ENCODE data around the gene NR5A1. TPM values are rescaled to one million over a fixed set of nuclear protein-coding genes. Genes with fewer than 3 reads are reported as not detected.
A peak's percentile ranks its signal among the peaks of the same experiment; 100 is the strongest.

Gene NR5A1
- polyA plus RNA-seq, 1 donor from 2014 or later = not detected

DNA sequence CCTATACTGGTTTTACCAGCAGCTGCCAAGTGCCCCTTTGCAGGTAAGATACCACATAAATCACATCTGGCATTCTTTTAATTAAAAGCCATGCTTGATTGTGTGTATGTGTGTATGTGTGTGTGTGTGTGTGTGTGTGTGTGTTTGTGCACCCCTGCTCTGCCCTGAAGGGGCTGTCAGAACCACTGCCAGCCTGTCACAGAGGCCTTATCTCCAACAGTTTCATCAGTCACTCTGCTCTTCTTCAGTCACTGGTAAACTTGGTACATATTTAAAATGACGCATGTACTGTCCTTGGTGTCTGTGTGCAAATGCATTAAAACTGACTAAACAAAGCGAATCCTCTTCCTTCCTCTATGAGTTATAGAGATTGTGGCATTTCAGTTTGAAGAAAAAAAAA is 19.0 kb upstream of the NR5A1 start:
- Mint-ChIP-seq H3K4me1 (no peaks in the 10 kb centered on the region), H3K4me3 (no peak overlapping the region), H3K9me3 (no peaks in the 10 kb centered on the region), H3K36me3 (no peaks in the 10 kb centered on the region), H3K27ac (no peak overlapping the region), H3K27me3 (no peaks in the 10 kb centered on the region)

DNA sequence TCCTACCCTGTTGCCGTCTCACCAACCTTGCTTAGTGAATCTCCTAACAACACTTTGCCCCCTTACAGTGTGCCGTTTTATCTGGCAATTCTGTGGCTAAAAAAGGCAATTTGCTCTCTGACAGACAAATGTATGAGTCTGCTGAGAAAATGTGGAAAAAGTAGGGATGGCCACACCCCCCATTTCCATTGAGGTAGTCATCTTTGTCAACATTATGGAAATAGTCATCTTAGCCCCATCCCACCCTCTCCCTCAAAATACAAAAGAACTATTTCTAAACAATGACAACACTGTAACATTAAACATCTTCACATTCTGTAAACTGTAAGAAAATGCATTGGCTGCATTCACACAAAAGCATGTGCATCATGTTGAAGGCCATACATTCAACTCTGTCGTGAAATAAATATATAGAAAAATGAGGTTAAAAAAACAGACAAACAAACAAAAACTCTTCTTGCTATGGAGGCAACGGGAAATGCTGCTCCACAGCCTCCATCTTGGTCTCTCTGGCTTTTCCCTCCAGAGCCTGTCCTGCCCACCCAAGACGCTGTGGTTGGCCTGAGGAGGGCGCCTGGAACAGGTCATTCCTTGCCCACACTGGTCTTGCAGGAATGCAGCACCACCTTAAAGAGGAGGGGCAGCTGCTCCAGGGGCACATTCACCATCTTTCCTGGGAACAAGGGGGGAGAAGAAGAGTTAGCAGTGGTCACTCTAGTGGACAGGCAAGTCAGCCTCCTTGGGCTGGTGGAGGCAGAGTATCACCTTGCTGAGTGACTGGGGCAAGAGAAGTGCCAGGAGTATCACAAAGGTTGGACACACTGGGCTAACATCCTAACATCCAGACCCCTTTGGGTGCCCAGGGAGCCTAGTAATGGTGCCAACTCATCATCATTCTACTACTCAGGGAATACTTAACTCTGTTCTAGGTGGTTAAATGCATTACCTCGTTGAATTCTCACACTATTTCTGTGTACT is 15.2 kb upstream of the NR5A1 start:
- H3K9me3 Mint-ChIP-seq = no peaks in the 10 kb centered on the region
- no peaks in the 10 kb centered on the region for H3K4me1 Mint-ChIP-seq
- no peak overlapping the region for H3K27ac Mint-ChIP-seq
- H3K36me3 Mint-ChIP-seq = no peaks in the 10 kb centered on the region
- no peak overlapping the region for H3K4me3 Mint-ChIP-seq
- no peaks in the 10 kb centered on the region for H3K27me3 Mint-ChIP-seq

DNA sequence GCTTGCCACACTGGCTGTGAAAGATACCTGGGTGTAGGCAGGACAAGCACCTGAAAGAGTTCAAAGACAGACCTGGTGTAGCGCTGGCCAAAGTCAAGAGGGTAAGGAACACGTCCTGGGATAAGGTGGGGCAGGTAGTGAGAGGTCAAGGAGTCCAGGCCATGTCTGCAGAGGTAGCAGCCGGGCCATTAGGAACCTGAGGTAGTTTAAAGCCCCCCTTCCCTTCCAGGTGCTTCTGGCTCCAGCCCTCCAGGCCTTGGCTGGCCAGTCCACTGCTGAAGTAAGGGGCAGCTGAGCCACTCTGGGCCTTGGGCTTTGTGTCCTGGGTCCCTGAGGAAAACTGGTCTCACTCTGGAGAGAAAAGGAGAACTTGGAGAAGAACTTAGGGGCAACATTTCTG is 13.9 kb upstream of the NR5A1 start:
- H3K9me3 Mint-ChIP-seq = no peaks in the 10 kb centered on the region
- H3K4me3 Mint-ChIP-seq = no peak overlapping the region
- H3K4me1 Mint-ChIP-seq = no peaks in the 10 kb centered on the region
- no peak overlapping the region for H3K27ac Mint-ChIP-seq
- H3K36me3 Mint-ChIP-seq = no peaks in the 10 kb centered on the region
- no peaks in the 10 kb centered on the region for H3K27me3 Mint-ChIP-seq

DNA sequence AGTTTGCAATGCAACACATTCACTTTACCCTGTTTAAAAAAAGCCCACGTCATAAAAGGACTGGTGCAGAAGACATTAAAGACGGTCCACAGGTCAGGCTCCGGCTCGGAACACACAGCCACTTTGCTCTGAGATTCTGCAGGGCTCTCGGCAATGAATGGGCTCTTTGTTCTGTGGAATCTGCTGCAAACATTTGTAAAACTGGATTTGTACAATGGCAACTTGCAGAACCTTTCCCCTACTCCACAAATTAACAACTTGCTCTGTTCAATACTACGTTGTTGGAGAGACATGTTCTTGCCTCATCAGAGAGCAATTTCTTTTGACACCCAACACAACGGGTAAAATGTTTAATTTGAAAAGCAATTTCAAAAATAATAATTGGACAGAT is 13.0 kb upstream of the NR5A1 start:
- Mint-ChIP-seq H3K36me3 (no peaks in the 10 kb centered on the region), H3K27me3 (no peaks in the 10 kb centered on the region), H3K27ac (no peak overlapping the region), H3K9me3 (no peaks in the 10 kb centered on the region), H3K4me3 (no peak overlapping the region), H3K4me1 (no peaks in the 10 kb centered on the region)

DNA sequence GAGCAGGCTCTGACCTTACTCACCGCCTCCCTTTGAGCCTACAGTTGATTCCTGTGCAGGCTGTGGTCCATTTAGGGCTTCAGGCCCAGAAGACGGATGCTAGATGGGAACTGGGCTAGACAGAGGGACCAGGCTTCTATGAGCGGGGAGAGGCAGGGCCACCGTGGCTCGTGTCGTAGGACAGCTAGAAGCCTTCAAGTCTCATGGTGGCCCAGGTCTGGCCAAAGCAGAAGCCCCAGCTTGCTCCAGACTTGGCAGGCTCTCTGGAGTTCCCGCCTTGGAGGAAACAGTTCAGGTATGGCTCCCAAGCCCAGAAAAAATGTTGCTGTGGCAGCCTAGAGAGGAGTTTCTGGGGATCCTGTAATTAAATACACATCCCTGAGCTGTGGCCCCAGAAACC is 10.9 kb upstream of the NR5A1 start:
- H3K27ac Mint-ChIP-seq = peak overlapping the region in 1 of 3 donors; percentile 41
- no peaks in the 10 kb centered on the region for H3K36me3 Mint-ChIP-seq
- peaks cover under 1% of the 10 kb centered on the region for H3K27me3 Mint-ChIP-seq
- no peak overlapping the region for H3K4me3 Mint-ChIP-seq
- no peaks in the 10 kb centered on the region for H3K4me1 Mint-ChIP-seq
- no peaks in the 10 kb centered on the region for H3K9me3 Mint-ChIP-seq

DNA sequence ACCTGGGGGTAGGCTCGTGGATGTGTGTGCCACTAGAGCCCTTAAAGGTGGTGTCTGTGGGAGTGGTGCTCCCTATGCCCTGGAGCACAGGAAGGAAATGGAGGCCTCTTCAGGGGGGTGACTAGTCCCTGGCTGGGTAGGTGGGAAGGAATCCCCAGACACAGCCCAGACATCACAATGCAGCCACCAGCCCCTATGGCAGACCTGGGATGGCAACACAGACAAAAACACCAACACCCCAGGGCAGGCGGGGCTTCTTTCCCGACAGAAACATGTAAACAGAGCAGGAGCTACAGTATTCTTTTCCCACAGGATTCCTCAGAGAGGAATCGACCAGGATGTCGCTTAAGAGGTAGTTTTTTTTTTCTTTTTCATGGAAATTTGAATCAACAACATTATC is 10.4 kb upstream of the NR5A1 start:
- Mint-ChIP-seq H3K27me3 (peaks cover 3% of the 10 kb centered on the region), H3K36me3 (no peaks in the 10 kb centered on the region), H3K4me3 (no peak overlapping the region), H3K27ac (peak overlapping the region in 1 of 3 donors; percentile 41), H3K4me1 (no peaks in the 10 kb centered on the region), H3K9me3 (no peaks in the 10 kb centered on the region)

DNA sequence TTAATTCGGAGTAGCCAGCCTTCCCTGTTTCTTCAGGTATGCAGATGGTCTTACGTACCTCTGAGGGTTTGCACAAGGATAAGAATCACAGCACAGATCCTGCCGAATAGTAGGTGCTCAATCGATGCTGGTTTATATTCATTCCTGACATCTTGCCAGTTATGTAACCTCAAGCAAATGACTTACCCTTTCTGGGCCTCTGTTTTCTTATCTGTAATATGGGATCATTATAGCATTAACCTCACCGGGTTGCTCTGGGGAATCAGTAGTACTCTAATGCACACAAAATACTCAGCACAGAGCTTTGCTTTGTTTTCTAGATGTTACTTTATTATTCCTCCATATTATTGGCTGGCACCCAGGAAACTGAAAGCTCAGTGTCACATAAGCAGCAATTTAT is 7.7 kb upstream of the NR5A1 start:
- Mint-ChIP-seq H3K9me3 (no peaks in the 10 kb centered on the region), H3K27me3 (peaks cover 5% of the 10 kb centered on the region), H3K4me1 (no peaks in the 10 kb centered on the region), H3K4me3 (no peak overlapping the region), H3K27ac (no peak overlapping the region), H3K36me3 (no peaks in the 10 kb centered on the region)

DNA sequence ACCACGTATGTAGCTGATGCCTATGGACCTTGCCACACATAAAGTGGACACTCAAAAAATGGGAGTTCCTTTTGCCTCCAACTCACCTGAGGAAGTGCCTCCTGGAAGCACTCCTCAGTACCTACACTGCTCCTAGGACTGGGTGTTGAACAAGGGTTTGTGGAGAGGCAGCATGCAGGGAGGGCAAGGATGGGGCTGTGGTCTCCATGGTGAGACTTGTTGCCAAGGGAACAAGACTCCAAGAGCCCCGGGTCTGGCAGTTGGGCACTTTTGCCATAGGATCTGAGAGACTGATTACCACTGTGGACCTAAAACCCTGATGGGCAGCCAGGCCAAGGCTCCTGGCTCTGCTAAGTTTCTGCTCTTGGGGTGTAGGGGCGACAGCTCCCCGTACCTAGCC is 6.9 kb upstream of the NR5A1 start:
- Mint-ChIP-seq H3K36me3 (no peaks in the 10 kb centered on the region), H3K4me1 (no peaks in the 10 kb centered on the region), H3K4me3 (no peak overlapping the region), H3K27ac (no peak overlapping the region), H3K9me3 (no peaks in the 10 kb centered on the region), H3K27me3 (peaks cover 5% of the 10 kb centered on the region)

DNA sequence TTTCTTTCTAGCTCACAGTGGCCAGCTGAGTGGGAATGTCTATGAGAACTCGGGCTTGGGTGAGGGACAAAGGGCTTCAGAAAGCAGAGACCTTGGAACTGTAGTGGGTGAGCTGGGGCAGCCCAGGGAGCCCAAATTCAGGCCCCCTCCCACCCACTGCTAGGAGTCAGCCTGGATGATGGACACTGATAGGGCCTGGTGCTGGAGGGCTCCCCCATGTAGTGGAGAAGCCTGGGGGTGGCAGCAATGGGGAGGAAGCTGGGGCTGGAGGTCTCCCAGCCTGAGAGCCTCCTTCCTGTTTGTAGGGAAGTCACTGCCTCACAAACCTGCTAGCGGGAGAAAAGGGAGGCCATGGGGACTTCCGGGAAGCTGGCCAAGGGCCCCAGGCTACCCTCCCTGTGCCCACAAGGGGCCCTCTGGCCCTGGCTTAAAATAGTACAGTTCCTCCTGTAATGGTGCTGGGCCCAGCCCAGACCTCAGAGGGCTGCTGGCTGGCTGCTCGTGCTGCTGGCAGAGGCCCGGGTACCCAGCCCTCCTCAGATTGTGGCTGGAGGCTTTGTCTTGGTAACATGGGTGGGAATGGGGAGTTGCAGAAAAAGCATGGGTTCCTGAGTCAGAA is 6.3 kb upstream of the NR5A1 start:
- H3K27me3 Mint-ChIP-seq = peaks cover 5% of the 10 kb centered on the region
- H3K9me3 Mint-ChIP-seq = no peaks in the 10 kb centered on the region
- no peaks in the 10 kb centered on the region for H3K4me1 Mint-ChIP-seq
- H3K27ac Mint-ChIP-seq = no peak overlapping the region
- H3K36me3 Mint-ChIP-seq = no peaks in the 10 kb centered on the region
- H3K4me3 Mint-ChIP-seq = no peak overlapping the region

DNA sequence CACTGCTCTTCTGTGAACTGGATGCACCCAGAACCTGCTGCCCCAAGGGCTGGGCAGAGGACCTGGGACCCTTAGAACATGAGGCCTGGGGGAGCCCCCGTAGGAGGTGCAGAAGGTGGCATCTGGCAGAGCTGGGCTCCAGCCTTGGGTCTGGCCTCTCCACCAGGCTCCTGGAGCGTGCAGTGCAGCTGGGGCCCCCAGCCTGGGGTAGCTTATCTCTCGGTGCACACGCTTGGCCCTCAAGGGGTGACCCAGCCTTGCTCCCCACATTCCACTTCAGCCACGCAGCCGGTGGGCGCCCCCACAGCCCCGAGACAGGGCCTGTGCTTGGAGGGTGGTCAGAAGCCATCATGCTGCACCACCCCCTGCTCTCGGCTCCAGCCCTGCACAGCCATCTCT is 5.6 kb upstream of the NR5A1 start:
- Mint-ChIP-seq H3K9me3 (no peaks in the 10 kb centered on the region), H3K27ac (no peak overlapping the region), H3K4me3 (no peak overlapping the region), H3K36me3 (no peaks in the 10 kb centered on the region), H3K27me3 (peaks cover 5% of the 10 kb centered on the region), H3K4me1 (no peaks in the 10 kb centered on the region)

DNA sequence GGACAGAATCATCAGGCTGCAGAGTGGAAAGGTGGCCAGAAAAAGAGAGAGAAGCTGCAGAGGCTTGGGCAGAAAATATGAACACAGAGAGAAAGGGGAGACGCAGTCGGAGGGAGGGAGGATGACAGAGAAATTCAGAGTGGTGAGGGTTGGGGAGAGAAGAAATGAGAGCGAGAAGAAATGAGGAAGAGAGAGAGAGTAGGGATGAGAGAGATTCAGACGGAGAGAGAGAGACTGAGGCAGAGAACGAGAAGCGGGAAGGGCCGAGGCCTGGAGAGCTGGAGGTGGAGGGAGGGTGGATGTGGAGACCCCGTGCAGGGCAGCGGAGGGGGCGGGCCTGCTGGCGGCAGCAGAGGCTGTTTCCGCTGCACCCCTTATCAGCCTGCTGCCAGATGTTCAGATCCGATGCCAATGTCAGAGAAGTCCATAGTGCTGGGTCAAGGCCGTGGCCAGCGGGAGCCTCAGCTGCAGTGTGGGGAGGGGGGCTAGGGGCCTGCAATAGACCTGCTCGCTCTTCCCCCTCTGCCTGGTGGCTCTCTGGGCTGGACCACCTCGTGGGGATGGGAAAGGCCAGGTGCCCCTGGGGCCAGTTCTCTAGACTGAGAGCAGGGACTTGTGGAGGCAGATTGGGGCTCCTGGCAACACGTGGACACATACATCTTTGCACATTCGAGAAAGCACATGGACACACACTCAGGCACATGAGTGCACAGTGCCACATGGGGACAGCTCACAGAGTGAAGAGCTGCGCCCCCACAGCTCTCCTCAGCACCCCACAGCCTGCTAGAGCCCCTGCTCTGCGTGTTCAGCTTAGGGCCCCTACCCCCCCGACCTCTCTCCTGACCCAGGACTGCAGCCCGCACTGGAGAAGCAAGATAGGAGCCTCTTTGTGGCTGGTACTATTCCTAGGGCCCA is 4.9 kb upstream of the NR5A1 start:
- H3K27me3 Mint-ChIP-seq = peaks cover 5% of the 10 kb centered on the region
- no peak overlapping the region for H3K27ac Mint-ChIP-seq
- no peaks in the 10 kb centered on the region for H3K4me1 Mint-ChIP-seq
- H3K36me3 Mint-ChIP-seq = no peaks in the 10 kb centered on the region
- no peaks in the 10 kb centered on the region for H3K9me3 Mint-ChIP-seq
- H3K4me3 Mint-ChIP-seq = no peak overlapping the region

DNA sequence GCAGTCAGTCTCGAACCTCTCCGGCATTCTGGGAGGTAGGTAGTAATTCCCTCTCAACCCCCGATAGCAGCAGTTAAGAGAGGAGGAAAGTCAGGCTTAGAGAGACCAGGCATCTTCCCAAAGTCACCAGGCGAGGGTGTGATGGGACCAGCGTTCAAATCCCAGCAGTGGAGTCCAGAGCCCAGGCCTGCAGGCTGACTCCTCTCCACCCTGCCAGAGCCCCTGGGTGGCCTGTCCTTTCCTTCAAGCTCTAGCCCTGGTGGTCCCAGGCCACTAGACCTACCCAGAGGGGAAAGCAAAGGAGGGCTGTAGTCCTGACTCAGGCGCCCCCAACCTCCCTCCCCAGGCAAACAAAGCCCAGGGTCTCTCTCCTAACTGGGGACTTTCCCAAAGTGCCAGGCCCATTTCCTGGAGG is 4.2 kb upstream of the NR5A1 start:
- no peaks in the 10 kb centered on the region for H3K36me3 Mint-ChIP-seq
- no peaks in the 10 kb centered on the region for H3K9me3 Mint-ChIP-seq
- no peak overlapping the region for H3K27ac Mint-ChIP-seq

DNA sequence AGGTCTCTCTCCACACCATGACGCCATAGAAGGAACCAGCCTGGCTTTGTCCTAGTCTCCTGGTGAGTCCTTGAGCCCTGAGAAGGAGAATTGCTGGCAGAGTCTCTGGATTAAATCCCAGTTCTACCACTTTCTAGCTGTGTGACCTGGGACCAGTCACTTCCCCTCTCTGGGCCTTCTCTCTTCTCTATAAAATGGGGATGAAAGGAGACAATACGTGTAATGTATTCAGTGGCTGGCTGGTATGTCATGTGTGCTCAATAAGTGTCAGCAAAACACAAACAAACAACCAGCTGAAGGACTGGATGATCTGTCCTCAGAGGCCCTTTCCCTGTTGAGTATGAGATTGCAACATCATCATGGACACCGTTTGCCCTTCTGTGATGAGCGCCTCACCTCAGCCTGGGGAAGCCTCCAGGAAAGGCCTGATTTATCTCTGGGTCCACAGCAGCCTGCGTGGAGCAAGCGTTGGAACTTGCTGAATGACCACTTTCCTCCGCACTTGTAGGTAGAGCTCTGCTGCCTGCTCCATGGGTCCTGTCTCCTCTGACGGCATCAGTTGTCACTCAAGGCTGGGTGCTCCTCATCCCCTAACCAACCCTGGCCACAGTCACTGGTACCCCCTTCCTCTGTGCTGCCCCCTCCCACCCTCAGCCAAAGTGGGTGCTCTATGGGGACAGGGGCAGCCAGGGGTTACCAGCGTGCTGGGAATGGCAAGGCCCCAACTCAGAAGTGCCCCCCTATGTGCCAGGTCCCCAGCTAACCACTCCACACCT is 3.6 kb upstream of the NR5A1 start:
- no peaks in the 10 kb centered on the region for H3K36me3 Mint-ChIP-seq
- H3K9me3 Mint-ChIP-seq = no peaks in the 10 kb centered on the region
- peaks cover 7% of the 10 kb centered on the region for H3K27me3 Mint-ChIP-seq
- H3K27ac Mint-ChIP-seq = no peak overlapping the region
- no peaks in the 10 kb centered on the region for H3K4me1 Mint-ChIP-seq
- no peak overlapping the region for H3K4me3 Mint-ChIP-seq

More for the DNA sequence above, 4.2 kb upstream of the NR5A1 start:
- no peak overlapping the region for H3K4me3 Mint-ChIP-seq
- no peaks in the 10 kb centered on the region for H3K4me1 Mint-ChIP-seq
- H3K27me3 Mint-ChIP-seq = peaks cover 7% of the 10 kb centered on the region

DNA sequence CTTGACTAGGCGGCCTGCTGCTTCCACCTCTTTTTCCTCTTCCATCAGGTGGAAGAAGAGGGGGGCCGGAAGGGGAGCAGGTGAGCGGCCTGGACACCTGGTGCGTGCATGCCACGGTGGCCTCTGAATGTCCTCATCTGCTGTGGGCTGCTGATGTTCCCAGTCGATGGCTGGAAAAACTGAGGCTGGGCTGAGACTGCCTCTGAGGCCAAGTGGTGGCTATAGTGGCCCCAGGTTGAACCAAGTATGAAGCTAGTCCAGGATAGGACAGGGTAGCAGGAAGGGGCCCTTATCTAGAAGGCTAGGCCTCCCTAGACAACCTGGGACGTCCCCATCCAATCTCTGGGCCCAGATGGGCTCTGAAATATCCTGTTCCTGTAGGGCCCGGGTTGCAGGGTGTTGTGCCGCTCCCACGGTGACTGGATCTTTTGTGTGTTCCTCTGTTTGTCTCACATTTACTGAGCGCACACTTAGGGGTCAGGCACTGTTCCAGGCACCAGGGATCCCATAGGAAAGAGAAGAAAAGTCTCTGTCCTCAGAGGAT is 753 bp upstream of the NR5A1 start:
- Mint-ChIP-seq H3K4me3 (no peak overlapping the region), H3K9me3 (no peaks in the 10 kb centered on the region), H3K36me3 (peaks cover 2% of the 10 kb centered on the region), H3K27ac (no peak overlapping the region), H3K4me1 (peaks cover 0 to 3% (median 2%) of the 10 kb centered on the region in 3 donors), H3K27me3 (peaks cover 18% of the 10 kb centered on the region)

Measured in IgD-negative memory B cell (primary cell).